IMR-90 (cell line): ENCODE results near the gene CCDC120. TPM values are rescaled to one million over a fixed set of nuclear protein-coding genes. Genes with fewer than 3 reads are reported as not detected.

ENCODE experiments used
- microRNA-seq, 2 experiments: library from miRNA; stranded (forward) in 1 of 2; unstranded in 1 of 2; fragments of 10-50 nt in 1 of 2; fragments of <30 nt in 1 of 2; gene quantifications in 1 of 2; microRNA quantifications in 1 of 2; one replicate each; pipeline versions ENCODE3 to v1.1.0; 2013 to 2020; ENCODE audit not compliant: insufficient read depth in 1 of 2, insufficient read length in 1 of 2, unreplicated experiment in 1 of 2
- polyA plus RNA-seq, 3 experiments: library from polyadenylated mRNA; depleted of rRNA; stranded (reverse); fragments of >200 nt; gene quantifications; 2 replicates each; pipeline ENCODE4 v1.2.3, GENCODE V29; 2012; ENCODE audit warnings: low replicate concordance in 1 of 3
- small RNA-seq, 5 experiments: library from RNA; depleted of rRNA; stranded (forward); fragments of <200 nt; gene quantifications; one replicate each; pipeline ENCODE3, GENCODE V24; 2012
- total RNA-seq: library from RNA; depleted of rRNA; stranded (reverse); fragments of >200 nt; gene quantifications from 2 replicates; pipeline ENCODE4 v1.2.3, GENCODE V29; 2012; rRNA removed

CCDC120 gene
- total and polyA plus RNA-seq, 2 of the 4 experiments (the other 2 are of a cell fraction): 0.18 to 2.0 TPM

Small RNAs within 50 kb of the gene (microRNA-seq; reads per million reads assigned to microRNA genes)
- gene RNU4-52P (ENCODE audit: insufficient read depth, insufficient read length): not detected

Small RNAs within 50 kb of the gene (small RNA-seq; reads per million reads assigned to genes)
- 0 to 0.08 (median 0) reads per million in 5 experiments for gene RNU4-52P

Other genes with a start within 250 kb of the CCDC120 start
- gene ERAS, start 232.5 kb upstream of the CCDC120 start, total RNA-seq: not detected in 2 replicates
- not detected in 2 replicates for gene ERAS, start 232.5 kb upstream of the CCDC120 start, polyA plus RNA-seq (2012; rRNA removed)
- not detected in 2 replicates for gene PCSK1N, start 223.4 kb upstream of the CCDC120 start, total RNA-seq
- gene PCSK1N, start 223.4 kb upstream of the CCDC120 start, polyA plus RNA-seq (2012; rRNA removed): 0.12 and 0.24 TPM in 2 replicates
- 25.6 and 28.7 TPM in 2 replicates for gene TIMM17B, start 161.2 kb upstream of the CCDC120 start, total RNA-seq
- gene TIMM17B, start 161.2 kb upstream of the CCDC120 start, polyA plus RNA-seq (2012; rRNA removed): 73.6 and 91.2 TPM in 2 replicates
- 120 and 124 TPM in 2 replicates for gene PQBP1, start 161.1 kb upstream of the CCDC120 start, total RNA-seq
- 96.4 and 105 TPM in 2 replicates for gene PQBP1, start 161.1 kb upstream of the CCDC120 start, polyA plus RNA-seq (2012; rRNA removed)
- 10.8 and 12.5 TPM in 2 replicates for gene SLC35A2, start 147.4 kb upstream of the CCDC120 start, total RNA-seq
- 48.3 and 53.0 TPM in 2 replicates for gene SLC35A2, start 147.4 kb upstream of the CCDC120 start, polyA plus RNA-seq (2012; rRNA removed)
- 6.9 and 7.3 TPM in 2 replicates for gene PIM2, start 140.0 kb upstream of the CCDC120 start, total RNA-seq
- gene PIM2, start 140.0 kb upstream of the CCDC120 start, polyA plus RNA-seq (2012; rRNA removed): 8.1 and 9.4 TPM in 2 replicates
- 30.6 and 31.7 TPM in 2 replicates for gene OTUD5, start 101.4 kb upstream of the CCDC120 start, total RNA-seq
- 48.3 and 50.4 TPM in 2 replicates for gene OTUD5, start 101.4 kb upstream of the CCDC120 start, polyA plus RNA-seq (2012; rRNA removed)
- 0.28 and 0.36 TPM in 2 replicates for gene KCND1, start 87.2 kb upstream of the CCDC120 start, total RNA-seq
- gene KCND1, start 87.2 kb upstream of the CCDC120 start, polyA plus RNA-seq (2012; rRNA removed): 1.8 and 1.9 TPM in 2 replicates
- gene GRIPAP1, start 56.7 kb upstream of the CCDC120 start, total RNA-seq: 17.9 and 20.8 TPM in 2 replicates
- gene GRIPAP1, start 56.7 kb upstream of the CCDC120 start, polyA plus RNA-seq (2012; rRNA removed): 21.4 and 25.0 TPM in 2 replicates
- 23.9 and 24.4 TPM in 2 replicates for gene TFE3, start 15.6 kb upstream of the CCDC120 start, total RNA-seq
- 40.5 and 43.6 TPM in 2 replicates for gene TFE3, start 15.6 kb upstream of the CCDC120 start, polyA plus RNA-seq (2012; rRNA removed)
- 3.8 and 5.0 TPM in 2 replicates for gene PRAF2, start 15.0 kb downstream of the CCDC120 start, total RNA-seq
- gene PRAF2, start 15.0 kb downstream of the CCDC120 start, polyA plus RNA-seq (2012; rRNA removed): 65.5 and 71.1 TPM in 2 replicates
- gene WDR45, start 20.9 kb downstream of the CCDC120 start, total RNA-seq: 25.3 and 40.7 TPM in 2 replicates
- 67.4 and 71.5 TPM in 2 replicates for gene WDR45, start 20.9 kb downstream of the CCDC120 start, polyA plus RNA-seq (2012; rRNA removed)
- gene GPKOW, start 64.7 kb downstream of the CCDC120 start, total RNA-seq: 17.5 and 19.7 TPM in 2 replicates
- gene GPKOW, start 64.7 kb downstream of the CCDC120 start, polyA plus RNA-seq (2012; rRNA removed): 23.7 and 25.7 TPM in 2 replicates
- 0.56 and 0.72 TPM in 2 replicates for gene MAGIX, start 103.8 kb downstream of the CCDC120 start, total RNA-seq
- 1.0 and 1.1 TPM in 2 replicates for gene MAGIX, start 103.8 kb downstream of the CCDC120 start, polyA plus RNA-seq (2012; rRNA removed)
- gene PLP2, start 112.9 kb downstream of the CCDC120 start, total RNA-seq: 22.6 and 29.2 TPM in 2 replicates
- gene PLP2, start 112.9 kb downstream of the CCDC120 start, polyA plus RNA-seq (2012; rRNA removed): 149 and 156 TPM in 2 replicates
- gene PRICKLE3, start 127.4 kb downstream of the CCDC120 start, total RNA-seq: 3.1 and 3.4 TPM in 2 replicates
- gene PRICKLE3, start 127.4 kb downstream of the CCDC120 start, polyA plus RNA-seq (2012; rRNA removed): 6.4 and 6.8 TPM in 2 replicates
- under 0.01 TPM in 1 of 2 replicates, not detected in the other for gene SYP, start 141.2 kb downstream of the CCDC120 start, total RNA-seq
- 0.05 and 0.06 TPM in 2 replicates for gene SYP, start 141.2 kb downstream of the CCDC120 start, polyA plus RNA-seq (2012; rRNA removed)
- gene CACNA1F, start 174.3 kb downstream of the CCDC120 start, total RNA-seq: not detected in 2 replicates
- not detected in 2 replicates for gene CACNA1F, start 174.3 kb downstream of the CCDC120 start, polyA plus RNA-seq (2012; rRNA removed)
- 5.3 and 6.8 TPM in 2 replicates for gene CCDC22, start 176.5 kb downstream of the CCDC120 start, total RNA-seq
- gene CCDC22, start 176.5 kb downstream of the CCDC120 start, polyA plus RNA-seq (2012; rRNA removed): 10.4 and 11.3 TPM in 2 replicates
- gene FOXP3, start 205.7 kb downstream of the CCDC120 start, total RNA-seq: not detected in 2 replicates
- 0.05 TPM in 1 of 2 replicates, not detected in the other for gene FOXP3, start 205.7 kb downstream of the CCDC120 start, polyA plus RNA-seq (2012; rRNA removed)
- 0.72 and 1.1 TPM in 2 replicates for gene PPP1R3F, start 210.8 kb downstream of the CCDC120 start, total RNA-seq
- 1.7 and 2.1 TPM in 2 replicates for gene PPP1R3F, start 210.8 kb downstream of the CCDC120 start, polyA plus RNA-seq (2012; rRNA removed)
- gene GAGE10, start 244.6 kb downstream of the CCDC120 start, total RNA-seq: not detected in 2 replicates
- gene GAGE10, start 244.6 kb downstream of the CCDC120 start, polyA plus RNA-seq (2012; rRNA removed): not detected in 2 replicates